ENCODE data around the gene AKIRIN1. TPM values are rescaled to one million over a fixed set of nuclear protein-coding genes. Genes with fewer than 3 reads are reported as not detected.
A peak's percentile ranks its signal among the peaks of the same experiment; 100 is the strongest.
"Not testable (repeated sequence)": the region's sequence is repeated elsewhere in the genome, so short reads cannot be mapped to it uniquely, and the experiment has no call there.

The AKIRIN1 gene
- total RNA-seq, 2 donors from 2014 or later: 44.8 to 46.4 TPM

DNA sequence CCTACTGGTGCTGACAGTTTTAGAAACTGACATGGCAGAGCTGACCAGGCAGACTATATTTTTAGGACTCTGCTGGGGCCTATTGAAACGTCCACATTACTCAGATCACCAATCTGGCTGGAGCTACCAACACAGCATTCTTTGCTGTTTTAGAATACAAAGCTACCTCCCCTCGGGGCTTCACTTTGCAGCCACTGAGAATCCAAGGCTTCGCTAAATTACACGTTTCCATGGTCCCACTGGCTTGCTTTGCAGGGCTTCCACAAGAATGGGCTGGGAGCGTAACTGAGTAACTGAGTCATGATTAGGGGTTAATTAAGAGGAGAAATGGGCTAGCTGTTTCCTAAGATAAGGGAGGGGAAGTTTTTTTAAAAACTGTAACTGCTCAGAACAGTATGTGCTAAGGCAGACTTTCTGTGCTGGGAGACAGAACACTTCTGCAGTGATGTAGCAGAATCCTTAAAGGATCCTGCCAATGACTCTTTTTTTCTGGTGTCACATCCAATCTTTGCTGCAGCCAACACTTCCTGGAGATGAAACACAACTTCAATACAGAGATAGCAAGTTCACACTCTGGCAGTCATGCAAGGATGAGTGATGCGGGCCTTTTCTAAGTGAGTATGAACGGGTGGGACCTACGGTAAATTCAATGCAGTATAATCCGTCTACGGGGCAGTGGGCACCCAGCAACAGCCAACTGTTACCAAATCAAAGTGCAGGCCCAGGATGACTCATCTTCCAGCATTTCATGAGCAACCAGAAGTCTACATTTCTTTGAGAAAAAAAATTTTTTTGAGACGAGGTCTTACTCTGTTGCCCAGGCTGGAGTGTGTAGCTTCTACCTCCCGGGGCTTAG, 56.5 kb downstream of the AKIRIN1 start:
- peak; percentile 88 for DNase-seq (ENCODE audit: low spot score)
- H3K36me3 ChIP-seq: peaks cover 10% of the 10 kb centered on the region
- H3K4me1 ChIP-seq: peaks cover 0 to 18% of the 10 kb centered on the region in 2 donors
- H3K9me3 ChIP-seq: no peaks in the 10 kb centered on the region
- no peaks in the 10 kb centered on the region for H3K27me3 ChIP-seq
- no peak overlapping the region for H3K4me3 ChIP-seq
- TF ChIP-seq, protein P1, sequence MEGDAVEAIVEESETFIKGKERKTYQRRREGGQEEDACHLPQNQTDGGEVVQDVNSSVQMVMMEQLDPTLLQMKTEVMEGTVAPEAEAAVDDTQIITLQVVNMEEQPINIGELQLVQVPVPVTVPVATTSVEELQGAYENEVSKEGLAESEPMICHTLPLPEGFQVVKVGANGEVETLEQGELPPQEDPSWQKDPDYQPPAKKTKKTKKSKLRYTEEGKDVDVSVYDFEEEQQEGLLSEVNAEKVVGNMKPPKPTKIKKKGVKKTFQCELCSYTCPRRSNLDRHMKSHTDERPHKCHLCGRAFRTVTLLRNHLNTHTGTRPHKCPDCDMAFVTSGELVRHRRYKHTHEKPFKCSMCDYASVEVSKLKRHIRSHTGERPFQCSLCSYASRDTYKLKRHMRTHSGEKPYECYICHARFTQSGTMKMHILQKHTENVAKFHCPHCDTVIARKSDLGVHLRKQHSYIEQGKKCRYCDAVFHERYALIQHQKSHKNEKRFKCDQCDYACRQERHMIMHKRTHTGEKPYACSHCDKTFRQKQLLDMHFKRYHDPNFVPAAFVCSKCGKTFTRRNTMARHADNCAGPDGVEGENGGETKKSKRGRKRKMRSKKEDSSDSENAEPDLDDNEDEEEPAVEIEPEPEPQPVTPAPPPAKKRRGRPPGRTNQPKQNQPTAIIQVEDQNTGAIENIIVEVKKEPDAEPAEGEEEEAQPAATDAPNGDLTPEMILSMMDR (IDR thresholded peaks at IDR 0.05): no peak
- H3K27ac ChIP-seq: peak overlapping the region; percentile 76 to 87

DNA sequence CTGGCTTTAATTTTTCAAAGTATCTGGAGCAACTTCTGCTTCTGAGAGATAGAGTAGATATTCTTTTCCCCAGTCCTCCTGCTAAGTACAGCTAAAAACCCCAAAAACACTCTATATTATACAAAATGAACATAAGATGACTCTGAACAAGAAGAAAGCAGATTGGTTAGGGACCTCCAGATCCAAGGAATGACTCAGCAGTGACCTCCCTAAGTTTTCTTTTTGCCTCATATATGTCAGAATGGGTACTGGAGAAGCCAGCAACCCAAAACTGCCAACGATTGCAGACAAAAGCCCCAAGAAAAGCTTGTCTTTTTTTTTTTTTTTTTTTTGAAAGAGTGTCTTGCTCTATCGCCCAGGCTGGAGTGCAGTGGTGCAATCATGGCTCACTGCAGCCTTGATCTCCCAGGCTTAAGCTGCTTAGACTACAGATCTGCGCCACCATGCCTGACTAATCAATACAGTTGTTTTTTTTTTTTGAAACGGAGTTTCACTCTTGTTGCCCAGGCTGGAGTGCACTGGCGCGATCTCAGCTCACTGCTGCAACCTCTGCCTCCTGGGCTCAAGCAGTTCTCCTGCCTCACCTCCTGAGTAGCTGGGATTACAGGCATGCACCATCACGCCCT, 57.8 kb downstream of the AKIRIN1 start:
- H3K4me1 ChIP-seq: peaks cover 0 to 18% of the 10 kb centered on the region in 2 donors
- H3K4me3 ChIP-seq: no peak overlapping the region
- H3K27me3 ChIP-seq: no peaks in the 10 kb centered on the region
- TF ChIP-seq, protein P1 (IDR thresholded peaks at IDR 0.05): no peak
- H3K36me3 ChIP-seq: peaks cover 4% of the 10 kb centered on the region
- no peaks in the 10 kb centered on the region for H3K9me3 ChIP-seq
- DNase-seq (ENCODE audit: low spot score): no peak
- peak overlapping the region; percentile 76 to 87 for H3K27ac ChIP-seq

DNA sequence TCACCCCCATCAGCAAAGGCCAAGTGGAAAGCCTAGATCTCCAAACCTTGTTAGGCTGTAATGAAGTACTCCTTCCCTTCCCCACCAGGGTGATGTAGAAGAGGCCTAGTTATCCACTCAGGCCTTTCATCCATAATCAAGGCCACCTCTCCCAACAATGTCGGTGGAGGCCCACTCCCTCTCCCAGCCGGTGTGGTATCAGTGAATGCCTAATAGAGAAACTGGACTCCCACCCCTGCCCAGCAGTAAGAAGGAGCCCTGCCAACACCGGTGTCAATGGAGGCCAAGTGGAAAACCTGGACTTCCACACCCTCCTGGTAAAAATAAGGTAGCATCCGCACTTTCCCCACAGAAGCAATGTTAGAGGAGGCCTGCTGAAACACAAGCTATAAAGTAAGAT, 58.9 kb downstream of the AKIRIN1 start:
- TF ChIP-seq, protein P1 (IDR thresholded peaks at IDR 0.05): no peak
- Histone ChIP-seq H3K9me3 (no peaks in the 10 kb centered on the region), H3K27me3 (no peaks in the 10 kb centered on the region), H3K4me3 (no peak overlapping the region), H3K4me1 (peaks cover 0 to 18% of the 10 kb centered on the region in 2 donors), H3K36me3 (no peaks in the 10 kb centered on the region), H3K27ac (no peak overlapping the region)
- no peak for DNase-seq (ENCODE audit: low spot score)

DNA sequence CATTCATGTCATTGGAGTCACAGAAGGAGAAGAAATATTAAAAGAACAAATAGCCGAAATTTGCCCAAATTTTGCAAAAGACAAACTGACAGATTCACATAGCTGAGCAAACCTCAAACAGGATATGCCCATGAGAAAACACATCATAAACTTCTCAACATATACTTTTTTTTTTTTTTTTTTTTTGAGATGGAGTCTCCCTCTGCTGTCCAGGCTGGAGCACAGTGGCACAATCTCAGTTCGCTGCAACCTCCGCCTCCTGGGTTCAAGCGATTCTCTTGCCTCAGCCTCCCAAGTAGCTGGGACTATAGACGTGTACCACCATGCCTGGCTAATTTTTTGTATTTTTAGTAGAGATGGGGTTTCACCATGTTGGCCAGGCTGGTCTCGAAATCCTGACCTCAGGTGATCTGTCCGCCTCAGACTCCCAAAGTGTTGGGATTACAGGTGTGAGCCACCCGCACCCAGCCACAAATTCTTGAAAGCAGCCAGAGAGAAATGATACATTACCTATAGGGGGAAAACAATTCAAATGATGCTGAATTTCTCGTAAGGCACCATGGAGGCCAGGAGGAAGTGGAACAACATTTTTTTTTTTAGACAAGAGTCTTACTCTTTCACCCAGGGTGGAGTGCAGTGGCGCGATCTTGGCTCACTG, 60.2 kb downstream of the AKIRIN1 start:
- H3K9me3 ChIP-seq; H3K27me3 ChIP-seq; H3K36me3 ChIP-seq; H3K4me3 ChIP-seq; H3K27ac ChIP-seq; DNase-seq (ENCODE audit: low spot score): not testable (repeated sequence)
- H3K4me1 ChIP-seq: peaks cover 0 to 18% of the 10 kb centered on the region in 2 donors

DNA sequence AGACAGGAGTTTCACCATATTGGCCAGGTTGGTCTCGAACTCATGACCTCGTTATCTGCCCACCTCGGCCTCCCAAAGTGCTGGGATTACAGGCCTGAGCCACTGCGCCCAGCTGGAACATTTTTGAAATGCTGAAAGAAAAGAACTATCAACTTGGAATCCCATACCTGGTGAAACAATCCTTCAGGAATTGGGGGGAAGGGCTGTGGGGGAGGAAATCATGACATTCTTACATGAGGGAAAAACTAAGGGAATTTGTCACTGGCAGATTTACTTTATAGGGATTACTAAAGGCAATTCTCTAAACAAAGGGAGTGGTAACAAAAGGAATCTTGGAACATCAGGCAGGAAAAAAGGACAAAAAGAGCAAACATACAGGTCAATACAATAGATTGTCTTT, 60.9 kb downstream of the AKIRIN1 start:
- TF ChIP-seq, protein P1 (IDR thresholded peaks at IDR 0.05): no peak
- Histone ChIP-seq H3K36me3 (no peaks in the 10 kb centered on the region), H3K4me1 (peaks cover 0 to 13% of the 10 kb centered on the region in 2 donors), H3K27ac (no peak overlapping the region), H3K4me3 (no peak overlapping the region), H3K27me3 (no peaks in the 10 kb centered on the region), H3K9me3 (no peaks in the 10 kb centered on the region)
- no peak for DNase-seq (ENCODE audit: low spot score)

DNA sequence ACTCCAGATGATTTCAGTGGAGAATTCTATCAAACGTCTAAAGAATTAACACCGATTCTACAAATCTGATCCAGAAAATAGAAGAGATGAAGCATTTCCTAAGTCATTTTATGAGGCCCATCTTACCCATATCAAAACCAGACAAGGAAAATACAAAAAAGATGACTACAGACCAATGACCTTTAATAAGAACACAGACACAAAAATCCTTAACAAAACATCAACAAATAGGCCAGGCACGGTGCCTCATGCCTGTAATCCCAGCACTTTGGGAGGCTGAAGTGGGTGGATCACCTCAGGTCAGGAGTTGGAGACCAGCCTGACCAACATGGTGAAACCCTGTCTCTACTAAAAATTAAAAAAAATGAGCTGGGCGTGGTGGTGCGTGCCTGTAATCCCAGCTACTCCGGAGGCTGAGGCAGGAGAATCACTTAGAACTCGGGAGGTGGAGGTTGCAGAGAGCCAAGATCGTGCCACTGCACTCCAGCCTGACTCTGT, 64.2 kb downstream of the AKIRIN1 start:
- DNase-seq (ENCODE audit: low spot score); H3K27me3 ChIP-seq; H3K36me3 ChIP-seq; H3K9me3 ChIP-seq; H3K27ac ChIP-seq; H3K4me3 ChIP-seq; H3K4me1 ChIP-seq: not testable (repeated sequence)

Other genes starting within 250 kb of the AKIRIN1 start
- 10 to 100 TPM in 1 of 2 donors, 1 to 10 TPM in 1; 9.2 to 10.7 TPM for gene RRAGC, start 131.5 kb upstream of the AKIRIN1 start, total RNA-seq
- gene MYCBP, start 117.9 kb upstream of the AKIRIN1 start, total RNA-seq: 1 to 10 TPM; 5.6 to 9.4 TPM
- gene GJA9, start 109.7 kb upstream of the AKIRIN1 start, total RNA-seq: not detected
- under 1 TPM in 1 of 2 donors, not detected in 1; 0.31 TPM for gene RHBDL2, start 49.4 kb upstream of the AKIRIN1 start, total RNA-seq
- 1,000 to 10,000 TPM; 1,281 to 1,828 TPM for gene NDUFS5, start 35.1 kb downstream of the AKIRIN1 start, total RNA-seq
- 100 to 1,000 TPM; 273 to 278 TPM for gene MACF1, start 213.4 kb downstream of the AKIRIN1 start, total RNA-seq